Neuronal stem cell (in vitro differentiated cells): Measurements from ENCODE around the gene ZNF302.

Source experiments
- DNase-seq: peaks from one replicate; pipeline ENCODE4 v3.0.0-alpha.2; 2013; ENCODE audit warnings: low spot score
- H2AFZ ChIP-seq: one replicate; pipeline ENCODE4 v1.6.1; 2013; ENCODE audit warnings: mild to moderate bottlenecking, low read length, inconsistent platforms
- H2AK5ac ChIP-seq: 2 replicates; pipeline ENCODE4 v1.6.1; 2013; ENCODE audit warnings: low read depth, mild to moderate bottlenecking, inconsistent platforms, low read length, moderate library complexity, mixed read lengths
- H2BK120ac ChIP-seq: 2 replicates; pipeline ENCODE4 v1.6.1; 2013; ENCODE audit warnings: low read depth, mild to moderate bottlenecking, inconsistent platforms, low read length, moderate library complexity, mixed read lengths
- H2BK12ac ChIP-seq: one replicate; pipeline ENCODE4 v1.6.1; 2013; ENCODE audit warnings: low read length, inconsistent platforms
- H2BK15ac ChIP-seq: 2 replicates; pipeline ENCODE4 v1.6.1; 2013; ENCODE audit warnings: mild to moderate bottlenecking, low read length, inconsistent platforms, mixed read lengths
- H2BK5ac ChIP-seq: one replicate; pipeline ENCODE4 v1.6.1; 2013; ENCODE audit warnings: inconsistent platforms, mild to moderate bottlenecking, low read length, moderate library complexity
- H3K14ac ChIP-seq: one replicate; pipeline ENCODE4 v1.6.1; 2013; ENCODE audit warnings: low read length, inconsistent platforms
- H3K18ac ChIP-seq: 2 replicates; pipeline ENCODE4 v1.6.1; 2013; ENCODE audit warnings: low read length, inconsistent platforms
- H3K23ac ChIP-seq: 2 replicates; pipeline ENCODE4 v1.6.1; 2013; ENCODE audit warnings: low read depth, mild to moderate bottlenecking, mixed read lengths, low read length, inconsistent platforms; ENCODE audit not compliant: poor library complexity
- H3K27ac ChIP-seq: replicated peaks from 3 replicates; pipeline ENCODE4 v1.5.1; 2013; ENCODE audit warnings: low read length, inconsistent platforms
- H3K27me3 ChIP-seq, 3 experiments: 2 replicates each; pipeline ENCODE4 v1.6.1; 2013; ENCODE audit warnings: low read length in 3 of 3, mild to moderate bottlenecking in 2 of 3, inconsistent platforms in 1 of 3, low read depth in 1 of 3, mixed read lengths in 1 of 3, moderate library complexity in 1 of 3; ENCODE audit not compliant: control insufficient read depth in 3 of 3, insufficient read depth in 3 of 3
- H3K36me3 ChIP-seq, 2 donors: replicated peaks in 1 of 2; 2 replicates each; pipeline ENCODE4 v1.6.1; 2013; ENCODE audit warnings: low read length in 2 of 2; ENCODE audit not compliant: control insufficient read depth in 2 of 2, insufficient read depth in 2 of 2
- H3K4ac ChIP-seq: 2 replicates; pipeline ENCODE4 v1.6.1; 2013; ENCODE audit warnings: inconsistent platforms, mild to moderate bottlenecking, low read length, moderate library complexity
- H3K4me1 ChIP-seq, 2 donors: 1 replicate in 1 of 2; 2 replicates in 1 of 2; pipeline ENCODE4 v1.6.1; 2013; ENCODE audit warnings: low read length in 2 of 2, low read depth in 1 of 2; ENCODE audit not compliant: control insufficient read depth in 2 of 2, insufficient read depth in 1 of 2
- H3K4me2 ChIP-seq: one replicate; pipeline ENCODE4 v1.6.1; 2013; ENCODE audit warnings: mild to moderate bottlenecking, low read length, inconsistent platforms; ENCODE audit not compliant: insufficient read depth, poor library complexity, severe bottlenecking
- H3K4me3 ChIP-seq, 2 donors: 2 replicates each; pipeline ENCODE4 v1.5.1; 2013; ENCODE audit warnings: low read length in 2 of 2, mild to moderate bottlenecking in 2 of 2, inconsistent platforms in 1 of 2, moderate library complexity in 1 of 2
- H3K79me1 ChIP-seq: one replicate; pipeline ENCODE4 v1.6.1; 2013; ENCODE audit warnings: low read depth, mild to moderate bottlenecking, inconsistent platforms, low read length, moderate library complexity
- H3K9ac ChIP-seq: one replicate; pipeline ENCODE4 v1.6.1; 2013; ENCODE audit warnings: mild to moderate bottlenecking, low read depth, low read length, inconsistent platforms; ENCODE audit not compliant: poor library complexity
- H3K9me3 ChIP-seq, 2 donors: replicated peaks in 1 of 2; 2 replicates each; pipeline versions ENCODE3 to v1.6.1; 2013; ENCODE audit warnings: low read length in 2 of 2, mild to moderate bottlenecking in 2 of 2, inconsistent platforms in 1 of 2, low read depth in 1 of 2, mixed read lengths in 1 of 2, moderate library complexity in 1 of 2; ENCODE audit not compliant: control insufficient read depth in 2 of 2, insufficient read depth in 1 of 2
- H4K8ac ChIP-seq: one replicate; pipeline ENCODE4 v1.6.1; 2013; ENCODE audit warnings: low read depth, mild to moderate bottlenecking, inconsistent platforms, low read length, moderate library complexity
- H4K91ac ChIP-seq: one replicate; pipeline ENCODE4 v1.6.1; 2013; ENCODE audit warnings: low read length, low read depth, mild to moderate bottlenecking, inconsistent platforms; ENCODE audit not compliant: poor library complexity
- WGBS, 2 donors: extraction: QIAGEN DNeasy Blood & Tissue Kit; methylation state at CpG; one replicate each; pipeline ENCODE4 v1.1.7; 2013; ENCODE audit warnings: missing lambda C conversion rate in 2 of 2, mixed read lengths in 1 of 2; ENCODE audit not compliant: insufficient read length in 2 of 2, insufficient replicate concordance in 1 of 2; ENCODE audit errors: extremely low coverage in 2 of 2; 5-methylcytosine and 5-hydroxymethylcytosine counted together

The ZNF302 gene

DNA sequence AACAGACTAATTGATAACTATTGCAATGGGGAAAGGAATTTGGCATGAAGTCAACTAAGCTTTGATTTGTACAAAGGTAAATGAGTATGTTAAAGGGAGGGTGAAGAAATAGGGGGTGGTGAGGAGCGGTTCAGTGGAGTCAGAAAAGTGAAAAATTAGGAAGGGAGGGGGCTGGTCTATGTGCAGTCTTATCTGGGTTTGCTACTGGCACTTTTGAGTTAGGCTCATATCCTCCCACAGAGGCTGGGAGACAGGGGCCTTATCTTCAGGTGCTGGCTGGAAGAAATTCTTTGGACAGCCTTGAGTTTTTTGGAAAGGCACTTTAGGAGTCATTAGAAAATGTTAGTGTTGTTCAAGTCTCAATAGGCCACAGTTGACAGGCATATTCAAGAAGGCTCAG is 11.1 kb downstream of the ZNF302 start:
- Histone ChIP-seq H3K36me3 (peaks cover 0 to 15% of the 10 kb centered on the region in 2 donors), H3K9ac (no peak overlapping the region), H4K8ac (no peak overlapping the region), H2BK15ac (no peak overlapping the region), H3K4me2 (no peak overlapping the region), H3K27me3 (no peaks in the 10 kb centered on the region), H3K18ac (no peak overlapping the region), H3K9me3 (peaks cover 8 to 31% of the 10 kb centered on the region in 2 donors), H2BK120ac (no peak overlapping the region), H3K27ac (no peak overlapping the region), H2BK12ac (no peak overlapping the region), H2AK5ac (no peak overlapping the region), H2AFZ (no peak overlapping the region), H4K91ac (no peak overlapping the region), H3K4me3 (no peak overlapping the region), H3K4me1 (no peaks in the 10 kb centered on the region), H3K14ac (no peak overlapping the region), H3K23ac (no peak overlapping the region), H3K79me1 (no peaks in the 10 kb centered on the region), H3K4ac (no peak overlapping the region), H2BK5ac (no peak overlapping the region)
- no peak for DNase-seq
- WGBS, 2 donors, result 100% methylated on average over 1 of the region's 1 CpG; no CpG with 5 or more reads in 1 of the 2 donors

DNA sequence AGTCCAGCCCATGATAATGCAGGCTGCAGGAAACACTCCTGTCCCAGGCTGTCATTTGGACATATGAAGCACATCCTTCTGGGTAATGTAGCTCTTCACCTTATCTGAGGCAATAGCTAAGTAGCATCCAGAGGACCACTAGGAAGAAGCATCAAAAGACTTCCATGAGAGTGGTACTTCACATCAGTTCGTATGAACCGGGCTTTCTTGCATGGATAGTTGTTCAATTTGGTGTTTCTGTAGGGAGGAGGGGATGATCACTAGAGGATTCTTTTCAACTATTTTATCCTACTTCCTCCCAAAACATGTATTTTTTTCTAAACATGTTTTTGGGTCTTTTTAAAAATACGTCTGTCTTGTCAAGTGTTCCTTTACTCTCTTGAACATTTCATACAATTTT is 12.9 kb downstream of the ZNF302 start:
- Histone ChIP-seq H3K4me3 (no peak overlapping the region), H3K36me3 (no peaks in the 10 kb centered on the region), H3K79me1 (no peaks in the 10 kb centered on the region), H2BK12ac (no peak overlapping the region), H3K23ac (no peak overlapping the region), H3K9me3 (peaks cover 6 to 13% of the 10 kb centered on the region in 2 donors), H4K8ac (no peak overlapping the region), H3K14ac (no peak overlapping the region), H2BK120ac (no peak overlapping the region), H2AFZ (no peak overlapping the region), H3K27ac (no peak overlapping the region), H3K27me3 (no peaks in the 10 kb centered on the region), H3K18ac (no peak overlapping the region), H3K4me2 (no peak overlapping the region), H3K4me1 (no peaks in the 10 kb centered on the region), H4K91ac (no peak overlapping the region), H2BK5ac (no peak overlapping the region), H2AK5ac (no peak overlapping the region), H2BK15ac (no peak overlapping the region), H3K9ac (no peak overlapping the region), H3K4ac (no peak overlapping the region)
- no peak for DNase-seq
- WGBS, 2 donors, result no CpG with 5 or more reads among the region's 3 CpGs

DNA sequence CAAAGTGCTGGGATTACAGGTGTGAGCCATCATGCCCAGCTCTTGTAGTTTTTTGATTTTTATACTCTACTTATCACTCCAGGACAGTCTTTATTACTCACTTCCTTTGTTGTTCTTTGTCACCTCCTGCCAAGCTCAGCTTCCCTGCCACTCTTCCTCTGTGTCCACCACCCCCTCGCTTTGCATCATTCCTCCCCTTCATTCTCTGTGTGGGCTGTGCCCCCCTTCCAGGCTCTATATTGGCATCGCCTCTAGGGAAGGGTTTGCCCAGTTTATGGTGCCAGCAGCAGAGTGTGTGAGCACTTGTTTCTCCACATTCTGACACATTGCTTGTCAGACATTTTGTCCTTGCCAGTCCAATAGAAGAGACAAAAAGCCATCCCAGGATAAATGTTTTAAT is 15.1 kb downstream of the ZNF302 start:
- no peak for DNase-seq
- Histone ChIP-seq H2BK120ac (no peak overlapping the region), H3K9me3 (peaks cover 0 to 6% of the 10 kb centered on the region in 2 donors), H3K27me3 (no peaks in the 10 kb centered on the region), H3K79me1 (no peaks in the 10 kb centered on the region), H3K27ac (no peak overlapping the region), H3K4ac (no peak overlapping the region), H3K18ac (no peak overlapping the region), H3K23ac (no peak overlapping the region), H2BK5ac (no peak overlapping the region), H3K14ac (no peak overlapping the region), H3K4me2 (no peak overlapping the region), H4K8ac (no peak overlapping the region), H2AFZ (no peak overlapping the region), H4K91ac (no peak overlapping the region), H2AK5ac (no peak overlapping the region), H3K4me3 (peak overlapping the region in 1 of 2 donors; percentile 1), H3K9ac (no peak overlapping the region), H2BK12ac (no peak overlapping the region), H2BK15ac (no peak overlapping the region), H3K36me3 (no peaks in the 10 kb centered on the region), H3K4me1 (no peaks in the 10 kb centered on the region)
- no CpG with 5 or more reads among the region's 2 CpGs for WGBS, 2 donors

DNA sequence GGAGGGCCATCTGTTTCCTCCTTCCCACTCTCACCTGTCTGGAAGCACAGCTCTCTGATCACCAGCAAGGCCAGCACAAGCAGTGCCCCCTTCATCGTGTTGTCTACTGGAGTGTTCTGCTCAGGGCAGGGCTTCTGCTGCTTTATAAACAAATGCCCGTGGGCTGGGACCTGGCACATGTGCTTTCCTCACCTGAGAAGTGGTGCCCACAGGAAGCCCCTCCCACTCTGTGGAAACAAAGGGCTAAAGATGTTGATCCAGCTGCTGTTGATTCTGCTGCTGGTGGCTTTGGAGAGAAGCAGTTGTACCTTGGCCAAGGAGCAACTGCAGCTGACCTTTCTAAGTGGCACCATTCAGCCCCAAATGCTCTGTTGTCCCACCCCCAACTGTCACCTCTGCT is 30.2 kb downstream of the ZNF302 start:
- Histone ChIP-seq H3K27ac (no peak overlapping the region), H3K4me1 (no peaks in the 10 kb centered on the region), H3K79me1 (no peaks in the 10 kb centered on the region), H2AK5ac (no peak overlapping the region), H2BK5ac (no peak overlapping the region), H4K91ac (no peak overlapping the region), H3K36me3 (no peaks in the 10 kb centered on the region), H3K4me3 (no peak overlapping the region), H2AFZ (no peak overlapping the region), H3K4me2 (no peak overlapping the region), H3K23ac (no peak overlapping the region), H2BK12ac (no peak overlapping the region), H3K14ac (no peak overlapping the region), H3K9me3 (peaks cover 0 to 20% of the 10 kb centered on the region in 2 donors), H2BK120ac (no peak overlapping the region), H3K27me3 (no peaks in the 10 kb centered on the region), H2BK15ac (no peak overlapping the region), H3K18ac (no peak overlapping the region), H4K8ac (no peak overlapping the region), H3K9ac (no peak overlapping the region), H3K4ac (no peak overlapping the region)
- no CpG with 5 or more reads among the region's 2 CpGs for WGBS, 2 donors
- DNase-seq, result no peak
